CD14-positive monocyte (primary cell): ENCODE results near the gene FRS2. TPM values are rescaled to one million over a fixed set of nuclear protein-coding genes. Genes with fewer than 3 reads are reported as not detected.

Experiments
- DNase-seq, 3 donors: peaks; one replicate each; pipeline ENCODE4 v3.0.0-alpha.2; 2011 to 2022
- H2AFZ ChIP-seq: 2 replicates; pipeline ENCODE4 v1.6.0; 2012; ENCODE audit warnings: mild to moderate bottlenecking, low read depth, low read length, inconsistent platforms; ENCODE audit not compliant: insufficient read depth, poor library complexity, severe bottlenecking
- H3K27ac ChIP-seq, 2 donors: 1 replicate in 1 of 2; 2 replicates in 1 of 2; pipeline ENCODE4 v1.5.1; 2012 to 2013; ENCODE audit warnings: low read length in 2 of 2, control low read depth in 1 of 2, inconsistent platforms in 1 of 2, low read depth in 1 of 2, mild to moderate bottlenecking in 1 of 2
- H3K27me3 ChIP-seq, 2 donors: one replicate each; pipeline versions ENCODE4 v1.6.0 to v1.6.1; 2011 to 2013; ENCODE audit warnings: low read length in 2 of 2; ENCODE audit not compliant: control insufficient read depth in 2 of 2, insufficient read depth in 2 of 2
- H3K36me3 ChIP-seq, 2 donors: replicated peaks in 1 of 2; 1 replicate in 1 of 2; 2 replicates in 1 of 2; pipeline versions ENCODE4 v1.5.1 to v1.6.1; 2012 to 2013; ENCODE audit warnings: low read length in 2 of 2, control low read depth in 1 of 2, inconsistent platforms in 1 of 2, mild to moderate bottlenecking in 1 of 2; ENCODE audit not compliant: insufficient read depth in 2 of 2, control insufficient read depth in 1 of 2
- H3K4me1 ChIP-seq, 2 donors: 1 replicate in 1 of 2; 2 replicates in 1 of 2; pipeline versions ENCODE4 v1.5.1 to v1.6.1; 2012 to 2013; ENCODE audit warnings: low read length in 2 of 2, control low read depth in 1 of 2, inconsistent platforms in 1 of 2, mild to moderate bottlenecking in 1 of 2, moderate library complexity in 1 of 2; ENCODE audit not compliant: insufficient read depth in 2 of 2, control insufficient read depth in 1 of 2
- H3K4me2 ChIP-seq: replicated peaks from 2 replicates; pipeline ENCODE3; 2012; ENCODE audit warnings: low read length, moderate library complexity, mild to moderate bottlenecking; ENCODE audit not compliant: poor library complexity, severe bottlenecking; ENCODE audit errors: extremely low read depth
- H3K4me3 ChIP-seq, 3 experiments: fragments of 200-600 bp in 1 of 3; sonication (generic) in 1 of 3; replicated peaks in 1 of 3; 1 replicate in 2 of 3; 2 replicates in 1 of 3; pipeline ENCODE4 v1.5.1; 2011 to 2013; ENCODE audit warnings: low read length in 3 of 3, mild to moderate bottlenecking in 3 of 3, control low read depth in 2 of 3, low read depth in 2 of 3, inconsistent platforms in 1 of 3, moderate library complexity in 1 of 3
- H3K79me2 ChIP-seq: 2 replicates; pipeline ENCODE4 v1.6.0; 2012; ENCODE audit warnings: mild to moderate bottlenecking, control low read depth, inconsistent platforms, low read length, moderate library complexity; ENCODE audit not compliant: insufficient read depth
- H3K9ac ChIP-seq: 2 replicates; pipeline ENCODE4 v1.6.0; 2017; ENCODE audit warnings: low read length, mild to moderate bottlenecking; ENCODE audit not compliant: insufficient read depth, poor library complexity, severe bottlenecking
- H3K9me3 ChIP-seq, 2 donors: replicated peaks in 1 of 2; 1 replicate in 1 of 2; 2 replicates in 1 of 2; pipeline versions ENCODE4 v1.5.1 to v1.6.1; 2012 to 2013; ENCODE audit warnings: low read length in 2 of 2, control low read depth in 1 of 2; ENCODE audit not compliant: control insufficient read depth in 1 of 2, insufficient read depth in 1 of 2
- H4K20me1 ChIP-seq: 2 replicates; pipeline ENCODE4 v1.6.0; 2012; ENCODE audit warnings: mild to moderate bottlenecking, low read length, control low read depth, moderate library complexity; ENCODE audit not compliant: insufficient read depth
- H3K27ac Mint-ChIP-seq, 7 donors: one replicate each; pipeline ENCODE4 v1.8.0; 2020; ENCODE audit warnings: mild to moderate bottlenecking in 7 of 7, mixed read lengths in 7 of 7, moderate library complexity in 6 of 7, inconsistent platforms in 2 of 7
- H3K27me3 Mint-ChIP-seq, 3 donors: one replicate each; pipeline ENCODE4 v1.8.0; 2021 to 2022; ENCODE audit warnings: low read depth in 3 of 3, mild to moderate bottlenecking in 3 of 3, mixed read lengths in 3 of 3, moderate library complexity in 3 of 3, inconsistent platforms in 1 of 3
- H3K36me3 Mint-ChIP-seq, 2 donors: one replicate each; pipeline ENCODE4 v1.8.0; 2020; ENCODE audit warnings: mixed read lengths in 2 of 2, inconsistent platforms in 1 of 2, mild to moderate bottlenecking in 1 of 2
- H3K4me1 Mint-ChIP-seq: one replicate; pipeline ENCODE4 v1.8.0; 2020; ENCODE audit warnings: mild to moderate bottlenecking, mixed read lengths
- H3K4me3 Mint-ChIP-seq, 2 donors: one replicate each; pipeline ENCODE4 v1.8.0; 2020; ENCODE audit warnings: mild to moderate bottlenecking in 2 of 2, mixed read lengths in 2 of 2, moderate library complexity in 1 of 2
- H3K9me3 Mint-ChIP-seq, 7 donors: one replicate each; pipeline ENCODE4 v1.8.0; 2020 to 2022; ENCODE audit warnings: mixed read lengths in 7 of 7, mild to moderate bottlenecking in 6 of 7, moderate library complexity in 6 of 7, inconsistent platforms in 2 of 7
- WGBS: methylation state at CpG from one replicate; pipeline ENCODE4 v1.1.5; 2013; ENCODE audit warnings: missing lambda C conversion rate; ENCODE audit not compliant: insufficient coverage; 5-methylcytosine and 5-hydroxymethylcytosine counted together
- intact Hi-C, 2 donors: fragments of 100-400 bp; cut with micrococcal nuclease; formaldehyde crosslinking; loops; one replicate each; pipeline versions ENCODE4 v1.15.0 to v1.15.1; 2023
- polyA plus RNA-seq, 3 donors: library from polyadenylated mRNA; depleted of rRNA in 1 of 3; unstranded in 2 of 3; stranded (reverse) in 1 of 3; fragments of 300-500 nt in 2 of 3; fragments of >200 nt in 1 of 3; fragmentation: Illumina TruSeq in 2 of 3; gene quantifications; 1 replicate in 2 of 3; 2 replicates in 1 of 3; pipeline ENCODE4 v1.2.3, GENCODE V29; 2012 to 2021
- TF ChIP-seq, protein P1 (sequence below): fragments of 200-600 bp; IDR thresholded peaks from one replicate; pipeline ENCODE4 v1.8.0; 2022; ENCODE audit warnings: antibody characterized with exemption, mild to moderate bottlenecking

The FRS2 gene
- polyA plus RNA-seq, 3 donors, result 6.8 to 13.6 (median 13.0) TPM

DNA sequence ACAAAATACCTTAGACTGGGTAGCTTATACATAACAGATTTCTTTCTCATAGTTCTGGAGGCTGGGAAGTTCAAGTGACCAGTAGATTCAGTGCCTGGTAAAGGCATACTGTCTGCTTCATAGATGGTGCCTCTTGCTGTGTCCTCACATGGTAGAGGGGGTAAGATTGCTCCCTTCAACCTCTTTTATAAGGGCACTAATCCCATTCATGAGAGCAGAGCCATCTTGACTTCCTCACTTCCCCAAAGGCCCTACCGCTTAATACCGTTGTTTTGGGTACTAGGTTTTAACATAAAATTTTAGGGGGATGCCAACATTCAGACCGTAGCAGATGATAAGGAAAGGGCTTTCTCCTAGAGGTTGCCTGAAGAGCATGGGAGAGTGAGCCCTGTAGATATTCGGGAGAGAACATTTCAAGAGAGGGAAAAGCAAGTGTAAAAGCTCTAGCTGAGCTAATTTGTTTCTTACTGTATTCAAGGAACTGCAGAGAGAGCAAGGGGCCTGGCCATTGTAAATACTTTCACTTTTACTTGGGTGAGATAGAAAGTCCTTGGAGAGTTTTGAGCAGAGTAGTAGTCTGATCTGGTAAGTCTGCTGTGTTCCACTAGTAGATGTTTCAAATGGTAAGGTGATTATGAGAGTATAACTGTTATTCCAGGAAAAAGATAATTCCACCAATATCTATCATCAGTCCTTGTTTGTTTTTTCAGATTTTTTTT is 27.3 kb downstream of the FRS2 start:
- Histone ChIP-seq H2AFZ (peak overlapping the region; percentile 60), H3K36me3 (no peaks in the 10 kb centered on the region), H3K27ac (peak overlapping the region in 1 of 2 donors; percentile 78), H3K4me2 (peak overlapping the region; percentile 20), H3K9me3 (no peaks in the 10 kb centered on the region), H3K9ac (no peak overlapping the region), H4K20me1 (peaks cover 83% of the 10 kb centered on the region), H3K79me2 (peaks cover 96% of the 10 kb centered on the region), H3K4me3 (peak overlapping the region in 1 of 3 experiments; percentile 2), H3K4me1 (no peaks in the 10 kb centered on the region), H3K27me3 (no peaks in the 10 kb centered on the region)
- H3K4me1 Mint-ChIP-seq, result peaks cover 20% of the 10 kb centered on the region
- TF ChIP-seq, protein P1, sequence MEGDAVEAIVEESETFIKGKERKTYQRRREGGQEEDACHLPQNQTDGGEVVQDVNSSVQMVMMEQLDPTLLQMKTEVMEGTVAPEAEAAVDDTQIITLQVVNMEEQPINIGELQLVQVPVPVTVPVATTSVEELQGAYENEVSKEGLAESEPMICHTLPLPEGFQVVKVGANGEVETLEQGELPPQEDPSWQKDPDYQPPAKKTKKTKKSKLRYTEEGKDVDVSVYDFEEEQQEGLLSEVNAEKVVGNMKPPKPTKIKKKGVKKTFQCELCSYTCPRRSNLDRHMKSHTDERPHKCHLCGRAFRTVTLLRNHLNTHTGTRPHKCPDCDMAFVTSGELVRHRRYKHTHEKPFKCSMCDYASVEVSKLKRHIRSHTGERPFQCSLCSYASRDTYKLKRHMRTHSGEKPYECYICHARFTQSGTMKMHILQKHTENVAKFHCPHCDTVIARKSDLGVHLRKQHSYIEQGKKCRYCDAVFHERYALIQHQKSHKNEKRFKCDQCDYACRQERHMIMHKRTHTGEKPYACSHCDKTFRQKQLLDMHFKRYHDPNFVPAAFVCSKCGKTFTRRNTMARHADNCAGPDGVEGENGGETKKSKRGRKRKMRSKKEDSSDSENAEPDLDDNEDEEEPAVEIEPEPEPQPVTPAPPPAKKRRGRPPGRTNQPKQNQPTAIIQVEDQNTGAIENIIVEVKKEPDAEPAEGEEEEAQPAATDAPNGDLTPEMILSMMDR, result no peak
- peaks cover 0 to 3% (median 2%) of the 10 kb centered on the region in 3 donors for H3K27me3 Mint-ChIP-seq
- peaks cover 0 to 9% (median 2%) of the 10 kb centered on the region in 7 donors for H3K9me3 Mint-ChIP-seq
- DNase-seq, result peak in 2 of 3 donors; percentile 1 to 10
- intact Hi-C loops, result no loop called here
- H3K4me3 Mint-ChIP-seq, result peak overlapping the region in 1 of 2 donors; percentile 64
- H3K27ac Mint-ChIP-seq, result peak overlapping the region; percentile 70 to 87 (median 81)
- 100% methylated on average over 2 of the region's 4 CpGs for WGBS
- H3K36me3 Mint-ChIP-seq, result peaks cover 5 to 17% of the 10 kb centered on the region in 2 donors

DNA sequence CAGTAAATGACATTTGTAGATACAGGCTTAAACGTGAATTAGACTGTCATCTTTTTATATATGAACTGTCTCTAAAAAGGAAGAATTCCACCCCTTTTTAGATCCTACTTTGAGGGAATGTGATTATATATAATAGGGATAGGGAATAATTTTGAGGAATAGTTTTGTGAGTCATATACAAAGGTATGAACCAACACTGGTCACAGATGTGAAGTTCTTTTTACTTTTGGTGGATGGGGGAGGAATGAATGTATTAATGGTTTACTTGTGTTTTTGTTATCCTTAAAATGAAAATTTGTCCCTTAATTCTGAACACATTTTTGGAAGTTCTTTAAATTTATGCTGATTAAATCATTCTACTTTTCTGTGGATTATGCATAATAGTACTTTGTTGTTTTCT is 30.4 kb downstream of the FRS2 start:
- Histone ChIP-seq H3K9me3 (no peaks in the 10 kb centered on the region), H4K20me1 (peaks cover 87% of the 10 kb centered on the region), H2AFZ (no peak overlapping the region), H3K9ac (no peak overlapping the region), H3K27ac (no peak overlapping the region), H3K4me2 (no peak overlapping the region), H3K27me3 (no peaks in the 10 kb centered on the region), H3K4me3 (no peak overlapping the region), H3K4me1 (peaks cover 3 to 9% of the 10 kb centered on the region in 2 donors), H3K36me3 (no peaks in the 10 kb centered on the region), H3K79me2 (peaks cover 95% of the 10 kb centered on the region)
- peaks cover 2 to 3% of the 10 kb centered on the region in 2 donors for H3K36me3 Mint-ChIP-seq
- WGBS, result no CpG with 5 or more reads among the region's 1 CpG
- no peak overlapping the region for H3K27ac Mint-ChIP-seq
- intact Hi-C loops, result no loop called here
- H3K27me3 Mint-ChIP-seq, result peaks cover 0 to 3% (median 1%) of the 10 kb centered on the region in 3 donors
- peaks cover 32% of the 10 kb centered on the region for H3K4me1 Mint-ChIP-seq
- no peak for DNase-seq
- TF ChIP-seq, protein P1, result no peak
- peaks cover 0 to 6% (median under 1%) of the 10 kb centered on the region in 7 donors for H3K9me3 Mint-ChIP-seq
- no peak overlapping the region for H3K4me3 Mint-ChIP-seq
